ENCODE data around the gene ECD. TPM values are rescaled to one million over a fixed set of nuclear protein-coding genes. Genes with fewer than 3 reads are reported as not detected.

ECD gene
- total RNA-seq, 1 donor from 2014 or later = 6.2 TPM

DNA sequence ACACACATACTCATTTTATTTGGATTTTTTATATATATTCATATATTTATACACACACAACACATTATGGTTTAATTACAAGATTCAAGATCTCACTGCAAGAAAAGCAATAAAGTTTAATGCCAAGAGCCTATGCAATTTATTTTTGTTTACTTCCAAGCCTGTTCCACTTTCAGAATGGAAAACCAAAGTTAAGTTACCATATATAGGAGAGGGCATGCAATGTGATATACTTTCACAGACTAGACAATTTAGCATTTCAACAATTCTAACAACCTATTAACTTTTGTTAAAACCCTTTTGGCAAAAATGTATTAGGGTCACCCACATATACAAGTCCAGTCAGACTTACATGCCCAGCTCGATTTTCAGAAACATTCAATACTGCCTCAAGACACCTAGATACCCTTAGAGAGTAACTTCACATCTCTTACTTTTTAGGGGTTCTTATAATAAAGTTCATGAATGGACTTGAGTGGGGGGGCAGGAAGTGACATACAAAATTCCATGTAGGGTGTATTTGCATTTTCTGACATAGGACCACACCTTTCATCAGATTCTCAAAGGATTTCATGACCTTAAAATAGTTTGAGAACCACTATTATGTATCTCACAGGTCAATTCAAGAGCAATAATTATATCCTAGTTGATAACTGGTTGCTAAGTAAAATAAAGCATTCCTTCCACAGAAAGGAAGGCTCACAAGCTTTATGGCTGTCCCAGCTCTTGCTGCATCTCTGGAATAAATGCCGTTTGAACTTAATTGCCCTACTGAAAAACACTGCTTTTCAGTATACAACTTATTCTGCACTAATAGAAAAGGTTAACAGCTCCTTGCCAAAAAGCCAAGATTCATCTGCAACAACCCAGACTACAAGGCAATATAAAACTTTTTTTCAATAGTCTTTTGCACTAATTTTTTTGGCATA lies 73.6 kb downstream of the ECD start:
- DNase-seq (ENCODE audit: low spot score in 2 of 2) = no peak
- Histone ChIP-seq H3K36me3 (no peaks in the 10 kb centered on the region), H3K4me1 (peaks cover 6 to 15% of the 10 kb centered on the region in 2 donors), H3K27me3 (no peaks in the 10 kb centered on the region), H3K4me3 (peak overlapping the region; percentile 87), H3K27ac (peak overlapping the region; percentile 95 to 96), H3K9me3 (no peaks in the 10 kb centered on the region)
- TF ChIP-seq, protein P1, sequence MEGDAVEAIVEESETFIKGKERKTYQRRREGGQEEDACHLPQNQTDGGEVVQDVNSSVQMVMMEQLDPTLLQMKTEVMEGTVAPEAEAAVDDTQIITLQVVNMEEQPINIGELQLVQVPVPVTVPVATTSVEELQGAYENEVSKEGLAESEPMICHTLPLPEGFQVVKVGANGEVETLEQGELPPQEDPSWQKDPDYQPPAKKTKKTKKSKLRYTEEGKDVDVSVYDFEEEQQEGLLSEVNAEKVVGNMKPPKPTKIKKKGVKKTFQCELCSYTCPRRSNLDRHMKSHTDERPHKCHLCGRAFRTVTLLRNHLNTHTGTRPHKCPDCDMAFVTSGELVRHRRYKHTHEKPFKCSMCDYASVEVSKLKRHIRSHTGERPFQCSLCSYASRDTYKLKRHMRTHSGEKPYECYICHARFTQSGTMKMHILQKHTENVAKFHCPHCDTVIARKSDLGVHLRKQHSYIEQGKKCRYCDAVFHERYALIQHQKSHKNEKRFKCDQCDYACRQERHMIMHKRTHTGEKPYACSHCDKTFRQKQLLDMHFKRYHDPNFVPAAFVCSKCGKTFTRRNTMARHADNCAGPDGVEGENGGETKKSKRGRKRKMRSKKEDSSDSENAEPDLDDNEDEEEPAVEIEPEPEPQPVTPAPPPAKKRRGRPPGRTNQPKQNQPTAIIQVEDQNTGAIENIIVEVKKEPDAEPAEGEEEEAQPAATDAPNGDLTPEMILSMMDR (IDR thresholded peaks at IDR 0.05) = no peak
- intact Hi-C loops (cut with DNase I) = no loop called here

DNA sequence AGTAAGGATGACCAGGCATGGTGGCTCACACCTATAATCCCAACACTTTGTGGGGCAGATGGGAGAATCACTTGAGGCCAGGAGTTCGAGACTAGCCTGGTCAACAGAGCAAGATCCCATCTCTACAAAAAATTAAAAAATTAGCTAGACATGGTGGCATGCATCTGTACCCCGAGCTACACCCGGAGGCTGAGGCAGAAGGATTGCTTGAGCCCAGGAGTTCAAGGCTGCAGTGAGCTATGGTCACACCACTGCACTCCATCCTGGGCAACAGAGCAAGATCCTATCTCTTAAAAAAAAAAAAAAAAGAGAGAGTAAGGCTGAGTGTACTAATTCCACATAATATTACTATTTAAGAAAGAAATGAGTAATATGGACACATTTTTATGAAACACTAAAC lies 75.0 kb downstream of the ECD start:
- intact Hi-C loops (cut with DNase I) = no loop called here
- no peak for DNase-seq (ENCODE audit: low spot score in 2 of 2)
- H3K36me3 ChIP-seq = no peaks in the 10 kb centered on the region
- no peaks in the 10 kb centered on the region for H3K9me3 ChIP-seq
- H3K27ac ChIP-seq = no peak overlapping the region
- peaks cover 6 to 15% of the 10 kb centered on the region in 2 donors for H3K4me1 ChIP-seq
- H3K4me3 ChIP-seq = no peak overlapping the region
- TF ChIP-seq, protein P1 (IDR thresholded peaks at IDR 0.05) = no peak
- H3K27me3 ChIP-seq = no peaks in the 10 kb centered on the region

DNA sequence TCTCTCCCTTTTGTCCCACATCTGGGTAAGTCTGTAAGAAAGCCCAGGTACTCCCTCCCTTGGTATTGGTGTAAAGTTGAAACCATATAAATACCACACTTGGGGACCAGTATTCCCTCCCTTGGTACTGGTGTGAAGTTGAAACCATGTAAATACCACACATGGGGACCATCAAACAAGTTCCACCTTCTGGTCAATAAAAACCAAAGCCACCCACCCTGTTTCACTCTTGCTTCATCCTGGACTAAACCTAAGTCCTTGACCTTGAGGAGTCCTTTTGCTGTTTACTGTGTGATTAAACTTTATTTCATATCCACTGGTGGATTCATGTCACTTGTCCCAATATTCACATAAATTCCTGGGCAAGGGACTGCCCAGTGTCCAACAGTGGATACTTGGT lies 79.5 kb downstream of the ECD start:
- Histone ChIP-seq H3K36me3 (no peaks in the 10 kb centered on the region), H3K4me1 (peaks cover 2 to 8% of the 10 kb centered on the region in 2 donors), H3K27me3 (no peaks in the 10 kb centered on the region), H3K9me3 (no peaks in the 10 kb centered on the region), H3K27ac (no peak overlapping the region), H3K4me3 (no peak overlapping the region)
- TF ChIP-seq, protein P1 (IDR thresholded peaks at IDR 0.05) = no peak
- DNase-seq (ENCODE audit: low spot score in 2 of 2) = no peak
- intact Hi-C loops (cut with DNase I) = no loop called here

DNA sequence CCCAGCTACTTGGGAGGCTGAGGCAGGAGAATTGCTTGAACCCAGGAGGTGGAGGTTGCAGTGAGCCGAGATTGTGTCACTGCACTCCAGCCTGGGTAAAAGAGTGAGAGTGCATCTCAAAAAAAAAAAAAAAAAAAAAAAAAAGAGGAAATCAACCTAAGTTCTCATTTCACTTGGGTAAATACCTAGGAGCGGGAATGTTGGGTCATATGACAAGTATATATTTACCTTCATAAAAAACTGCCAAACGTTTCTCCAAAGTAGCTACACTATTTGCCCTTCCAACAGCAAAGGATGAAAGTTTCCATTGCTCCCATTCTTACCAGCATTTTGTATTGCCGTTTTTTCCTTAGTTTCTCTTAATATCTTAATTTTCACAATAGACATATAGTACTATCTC lies 81.0 kb downstream of the ECD start:
- no peak for DNase-seq (ENCODE audit: low spot score in 2 of 2)
- Histone ChIP-seq H3K9me3 (no peaks in the 10 kb centered on the region), H3K27ac (no peak overlapping the region), H3K36me3 (no peaks in the 10 kb centered on the region), H3K4me3 (no peak overlapping the region), H3K27me3 (no peaks in the 10 kb centered on the region), H3K4me1 (peaks cover 5 to 9% of the 10 kb centered on the region in 2 donors)
- TF ChIP-seq, protein P1 (IDR thresholded peaks at IDR 0.05) = no peak
- intact Hi-C loops (cut with DNase I) = no loop called here

DNA sequence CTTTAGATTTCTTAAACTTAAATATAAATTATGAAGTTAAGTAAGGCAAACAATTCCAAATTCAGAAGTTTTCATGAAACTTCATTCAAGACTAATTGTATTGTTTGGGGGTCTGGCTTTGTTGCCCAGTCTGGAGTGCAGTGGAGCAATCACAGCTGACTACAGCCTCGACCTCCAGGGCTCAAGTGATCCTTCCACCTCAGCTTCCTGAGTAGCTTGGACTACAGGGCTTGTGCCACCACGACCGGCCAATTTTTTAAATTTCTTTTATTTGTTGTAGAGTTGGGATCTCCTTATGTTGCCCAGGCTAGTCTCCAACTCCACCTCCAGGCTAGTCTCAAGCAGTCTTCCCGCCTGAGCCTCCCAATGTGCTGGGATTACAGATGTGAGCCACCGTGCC lies 83.6 kb downstream of the ECD start:
- Histone ChIP-seq H3K4me3 (no peak overlapping the region), H3K27me3 (no peaks in the 10 kb centered on the region), H3K36me3 (peaks cover 0 to 3% of the 10 kb centered on the region in 2 donors), H3K4me1 (peaks cover 3 to 5% of the 10 kb centered on the region in 2 donors), H3K27ac (peak overlapping the region in 1 of 2 donors; percentile 1), H3K9me3 (no peaks in the 10 kb centered on the region)
- intact Hi-C loops (cut with DNase I) = no loop called here
- DNase-seq (ENCODE audit: low spot score in 2 of 2) = no peak
- TF ChIP-seq, protein P1 (IDR thresholded peaks at IDR 0.05) = no peak

Other genes starting within 250 kb of the ECD start
- gene PLA2G12B, start 213.2 kb downstream of the ECD start, total RNA-seq = not detected
- 6.9 TPM for gene P4HA1, start 71.1 kb downstream of the ECD start, total RNA-seq
- gene NUDT13, start 57.6 kb downstream of the ECD start, total RNA-seq = 7.6 TPM
- gene FAM149B1, start 111 bp upstream of the ECD start, total RNA-seq = 19.4 TPM
- 5.3 TPM for gene DNAJC9, start 79.2 kb upstream of the ECD start, total RNA-seq
- gene MRPS16, start 84.6 kb upstream of the ECD start, total RNA-seq = 44.5 TPM
- not detected for gene CFAP70, start 190.9 kb upstream of the ECD start, total RNA-seq
- gene ANXA7, start 246.1 kb upstream of the ECD start, total RNA-seq = 63.2 TPM

Measured in ascending aorta (tissue), 2 donors.